ENCODE results near the gene TRIM63.

TRIM63 gene

GRCh38 chr1:26035203-26035958 is 32.0 kb downstream of the TRIM63 start:
- peak; percentile 80 to 82 (median 80) for DNase-seq (ENCODE audit: low read depth in 3 of 3, low spot score in 1 of 3)

GRCh38 chr1:26034504-26035202 is 32.8 kb downstream of the TRIM63 start:
- DNase-seq (ENCODE audit: low read depth in 3 of 3, low spot score in 1 of 3): no peak

GRCh38 chr1:26032656-26033357 is 34.6 kb downstream of the TRIM63 start:
- DNase-seq (ENCODE audit: low read depth in 3 of 3, low spot score in 1 of 3): no peak

GRCh38 chr1:26031611-26032220 is 35.7 kb downstream of the TRIM63 start:
- no peak for DNase-seq (ENCODE audit: low read depth in 3 of 3, low spot score in 1 of 3)

- no peak for DNase-seq (ENCODE audit: low read depth in 3 of 3, low spot score in 1 of 3)
Observed at GRCh38 chr1:26031196-26031595, 36.2 kb downstream of the TRIM63 start.

- DNase-seq (ENCODE audit: low read depth in 3 of 3, low spot score in 1 of 3): no peak
Observed at GRCh38 chr1:26029864-26030481, 37.5 kb downstream of the TRIM63 start.

- DNase-seq (ENCODE audit: low read depth in 3 of 3, low spot score in 1 of 3): no peak
Observed at GRCh38 chr1:26029054-26029863, 38.2 kb downstream of the TRIM63 start.

- DNase-seq (ENCODE audit: low read depth in 3 of 3, low spot score in 1 of 3): no peak
Observed at GRCh38 chr1:26028490-26028980, 38.9 kb downstream of the TRIM63 start.

- DNase-seq (ENCODE audit: low read depth in 3 of 3, low spot score in 1 of 3): no peak
Observed at GRCh38 chr1:26027716-26028489, 39.5 kb downstream of the TRIM63 start.

GRCh38 chr1:26025517-26025916 is 41.9 kb downstream of the TRIM63 start:
- no peak for DNase-seq (ENCODE audit: low read depth in 3 of 3, low spot score in 1 of 3)

GRCh38 chr1:26025060-26025459 is 42.4 kb downstream of the TRIM63 start:
- no peak for DNase-seq (ENCODE audit: low read depth in 3 of 3, low spot score in 1 of 3)

- no peak for DNase-seq (ENCODE audit: low read depth in 3 of 3, low spot score in 1 of 3)
Observed at GRCh38 chr1:26023826-26024225, 43.6 kb downstream of the TRIM63 start.

- DNase-seq (ENCODE audit: low read depth in 3 of 3, low spot score in 1 of 3): no peak
Observed at GRCh38 chr1:26023009-26023408, 44.4 kb downstream of the TRIM63 start.

- DNase-seq (ENCODE audit: low read depth in 3 of 3, low spot score in 1 of 3): no peak
Observed at GRCh38 chr1:26022404-26022779, 45.0 kb downstream of the TRIM63 start.

- DNase-seq (ENCODE audit: low read depth in 3 of 3, low spot score in 1 of 3): no peak
Observed at GRCh38 chr1:26021647-26022403, 45.6 kb downstream of the TRIM63 start, which contains the start of gene EXTL1. Gene EXTL1 (plus strand): TSS chr1:26021775. CDS start chr1:26022647, 872 bp downstream.

GRCh38 chr1:26020941-26021646 is 46.3 kb downstream of the TRIM63 start:
- DNase-seq (ENCODE audit: low read depth in 3 of 3, low spot score in 1 of 3): no peak

- no peak for DNase-seq (ENCODE audit: low read depth in 3 of 3, low spot score in 1 of 3)
Observed at GRCh38 chr1:26020330-26020768, 47.1 kb downstream of the TRIM63 start.
